HG03460 (cell line): ENCODE measurements around the gene TLDC2.
A peak's percentile ranks its signal among the peaks of the same experiment; 100 is the strongest.

Experiments
- ATAC-seq: cut with Tn5 transposase; IDR thresholded peaks from one replicate; pipeline ENCODE4 v1.9.1; 2021; ENCODE audit not compliant: unreplicated experiment

Gene TLDC2

GRCh38 chr20:36849333-36850065 lies 26.4 kb upstream of the TLDC2 start:
- ATAC-seq: no peak

GRCh38 chr20:36850759-36851158 lies 25.2 kb upstream of the TLDC2 start:
- no peak for ATAC-seq

GRCh38 chr20:36851490-36851889 lies 24.4 kb upstream of the TLDC2 start:
- no peak for ATAC-seq

GRCh38 chr20:36852187-36852586 lies 23.8 kb upstream of the TLDC2 start:
- ATAC-seq: no peak

- ATAC-seq: no peak
Observed at GRCh38 chr20:36854348-36855240, 21.3 kb upstream of the TLDC2 start.

GRCh38 chr20:36855241-36855657 lies 20.7 kb upstream of the TLDC2 start:
- ATAC-seq: no peak

GRCh38 chr20:36856195-36856594 lies 19.7 kb upstream of the TLDC2 start:
- no peak for ATAC-seq

- ATAC-seq: no peak
Observed at GRCh38 chr20:36856691-36857635, 19.0 kb upstream of the TLDC2 start.

- no peak for ATAC-seq
Observed at GRCh38 chr20:36859282-36859555, 16.7 kb upstream of the TLDC2 start.

- ATAC-seq: no peak
Observed at GRCh38 chr20:36859700-36860330, 16.1 kb upstream of the TLDC2 start.

- ATAC-seq: no peak
Observed at GRCh38 chr20:36860339-36860738, 15.6 kb upstream of the TLDC2 start.

GRCh38 chr20:36860811-36861624 lies 14.9 kb upstream of the TLDC2 start:
- no peak for ATAC-seq

- ATAC-seq: no peak
Observed at GRCh38 chr20:36861625-36861874, 14.4 kb upstream of the TLDC2 start.

- no peak for ATAC-seq
Observed at GRCh38 chr20:36861875-36862801, 13.8 kb upstream of the TLDC2 start.

- ATAC-seq: peak; percentile 39
Observed at GRCh38 chr20:36862857-36863668, 12.9 kb upstream of the TLDC2 start.

- ATAC-seq: no peak
Observed at GRCh38 chr20:36865076-36865860, 10.7 kb upstream of the TLDC2 start.

- ATAC-seq: no peak
Observed at GRCh38 chr20:36865861-36866149, 10.1 kb upstream of the TLDC2 start.

- ATAC-seq: no peak
Observed at GRCh38 chr20:36866164-36866563, 9.8 kb upstream of the TLDC2 start.
